Lung (tissue), 12 donors: ENCODE data around the gene MBP. TPM values are rescaled to one million over a fixed set of nuclear protein-coding genes. Genes with fewer than 3 reads are reported as not detected.
A peak's percentile ranks its signal among the peaks of the same experiment; 100 is the strongest.

Experiments
- ATAC-seq: fragments of 200-7000 bp; cut with Tn5 transposase; one replicate; pipeline ENCODE4 v1.9.1; 2020; ENCODE audit warnings: moderate number of reproducible peaks; ENCODE audit not compliant: insufficient read depth, low FRiP score
- DNase-seq, 3 donors: peaks; one replicate each; pipeline ENCODE4 v3.0.0-alpha.2; 2013 to 2017
- H3K27ac ChIP-seq, 2 donors: one replicate each; pipeline ENCODE4 v1.5.1; 2013; ENCODE audit warnings: mild to moderate bottlenecking in 2 of 2, moderate library complexity in 2 of 2, control low read depth in 1 of 2, inconsistent platforms in 1 of 2, low read depth in 1 of 2, low read length in 1 of 2
- H3K27me3 ChIP-seq, 3 donors: one replicate each; pipeline ENCODE4 v1.5.1; 2013; ENCODE audit warnings: low read length in 2 of 3; ENCODE audit not compliant: control insufficient read depth in 3 of 3, insufficient read depth in 3 of 3
- H3K36me3 ChIP-seq, 4 donors: one replicate each; pipeline ENCODE4 v1.5.1; 2013; ENCODE audit warnings: low read length in 4 of 4, mild to moderate bottlenecking in 1 of 4, moderate library complexity in 1 of 4; ENCODE audit not compliant: control insufficient read depth in 4 of 4, insufficient read depth in 4 of 4
- H3K4me1 ChIP-seq, 5 donors: one replicate each; pipeline ENCODE4 v1.5.1; 2013; ENCODE audit warnings: low read length in 5 of 5, mild to moderate bottlenecking in 2 of 5, moderate library complexity in 1 of 5; ENCODE audit not compliant: control insufficient read depth in 5 of 5, insufficient read depth in 5 of 5
- H3K4me3 ChIP-seq: one replicate; pipeline ENCODE4 v1.5.1; 2013; ENCODE audit warnings: mild to moderate bottlenecking, control low read depth, moderate library complexity
- H3K9ac ChIP-seq, 2 donors: one replicate each; pipeline ENCODE4 v1.5.1; 2013; ENCODE audit warnings: low read length in 2 of 2, control low read depth in 1 of 2; ENCODE audit not compliant: insufficient read depth in 1 of 2
- H3K9me3 ChIP-seq, 4 donors: one replicate each; pipeline ENCODE4 v1.5.1; 2013; ENCODE audit warnings: low read length in 3 of 4, mild to moderate bottlenecking in 1 of 4, moderate library complexity in 1 of 4; ENCODE audit not compliant: control insufficient read depth in 4 of 4, insufficient read depth in 3 of 4
- WGBS, 2 donors: extraction: QIAGEN DNeasy Blood & Tissue Kit; methylation state at CpG; one replicate each; pipeline ENCODE4 v1.1.7; 2013; 5-methylcytosine and 5-hydroxymethylcytosine counted together
- polyA plus RNA-seq, 2 donors: library from polyadenylated mRNA; stranded (reverse); fragments of 200-250 nt; gene quantifications; one replicate each; pipeline ENCODE4 v1.2.1, GENCODE V29; 2013
- total RNA-seq, 2 donors: library from RNA; depleted of rRNA in 1 of 2; stranded (reverse); fragments of >200 nt in 1 of 2; gene quantifications; one replicate each; pipeline ENCODE4 v1.2.1, GENCODE V29; 2014 to 2021
- TF ChIP-seq, protein P1 (sequence below): IDR thresholded peaks from 2 replicates; pipeline ENCODE4 v1.5.1; 2012; ENCODE audit warnings: mild to moderate bottlenecking; ENCODE audit errors: control extremely low read depth, extremely low read depth
- donor health status: control.
- donor health status: control.
- donor health status: Bipolar disorder and iron deficiency.
- donor health status: healthy.
- donor health status: DM: yes; HTN: yes; CAD: no.

The MBP gene
- total and polyA plus RNA-seq, 4 donors, result 15.6 to 64.1 (median 30.9) TPM

DNA sequence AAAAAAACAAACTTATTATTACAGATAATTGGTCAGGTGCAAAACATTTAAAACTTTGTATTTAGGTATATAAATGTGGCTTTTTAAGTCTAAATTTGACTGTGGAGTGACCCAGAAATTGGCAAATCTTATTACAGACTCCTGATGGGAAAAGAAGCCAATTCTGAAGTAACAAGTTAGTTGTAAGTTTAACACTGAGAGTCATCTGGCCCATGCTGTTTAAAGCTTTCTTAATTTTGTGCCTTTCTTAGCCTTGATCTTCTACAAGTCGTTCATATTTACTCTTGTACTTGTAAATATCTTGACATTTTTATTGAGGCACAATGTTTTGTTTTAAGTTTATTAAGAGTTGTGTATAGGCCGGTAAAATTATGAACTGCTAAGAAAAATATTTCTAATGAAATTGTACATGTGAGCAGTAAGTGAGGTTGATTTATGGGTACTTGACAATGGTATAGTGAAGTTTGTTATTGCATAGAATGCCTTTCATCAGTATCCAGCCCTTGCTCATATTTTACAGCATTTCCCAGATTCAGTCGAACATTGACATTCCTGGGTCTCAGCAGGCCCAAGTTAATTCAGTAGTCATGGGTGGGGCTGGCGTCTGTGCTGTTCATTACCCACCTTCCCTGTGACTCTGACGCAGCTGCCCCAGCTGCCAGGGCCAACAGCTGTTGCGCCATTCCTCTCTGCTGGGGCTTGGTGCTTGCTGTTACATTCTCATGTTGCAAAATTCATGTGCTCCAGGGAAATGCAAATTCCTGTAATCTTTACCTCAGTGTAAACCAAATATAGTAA is 188.8 kb downstream of the MBP start:
- no peak overlapping the region for H3K9ac ChIP-seq
- H3K4me1 ChIP-seq, result no peaks in the 10 kb centered on the region
- 60 to 66% methylated on average over 6 of the region's 6 CpGs for WGBS, 2 donors
- no peak overlapping the region for H3K27ac ChIP-seq
- ATAC-seq (peak; percentile 58), DNase-seq (peak; percentile 58 to 68 (median 65))
- no peaks in the 10 kb centered on the region for H3K9me3 ChIP-seq
- TF ChIP-seq, protein P1, sequence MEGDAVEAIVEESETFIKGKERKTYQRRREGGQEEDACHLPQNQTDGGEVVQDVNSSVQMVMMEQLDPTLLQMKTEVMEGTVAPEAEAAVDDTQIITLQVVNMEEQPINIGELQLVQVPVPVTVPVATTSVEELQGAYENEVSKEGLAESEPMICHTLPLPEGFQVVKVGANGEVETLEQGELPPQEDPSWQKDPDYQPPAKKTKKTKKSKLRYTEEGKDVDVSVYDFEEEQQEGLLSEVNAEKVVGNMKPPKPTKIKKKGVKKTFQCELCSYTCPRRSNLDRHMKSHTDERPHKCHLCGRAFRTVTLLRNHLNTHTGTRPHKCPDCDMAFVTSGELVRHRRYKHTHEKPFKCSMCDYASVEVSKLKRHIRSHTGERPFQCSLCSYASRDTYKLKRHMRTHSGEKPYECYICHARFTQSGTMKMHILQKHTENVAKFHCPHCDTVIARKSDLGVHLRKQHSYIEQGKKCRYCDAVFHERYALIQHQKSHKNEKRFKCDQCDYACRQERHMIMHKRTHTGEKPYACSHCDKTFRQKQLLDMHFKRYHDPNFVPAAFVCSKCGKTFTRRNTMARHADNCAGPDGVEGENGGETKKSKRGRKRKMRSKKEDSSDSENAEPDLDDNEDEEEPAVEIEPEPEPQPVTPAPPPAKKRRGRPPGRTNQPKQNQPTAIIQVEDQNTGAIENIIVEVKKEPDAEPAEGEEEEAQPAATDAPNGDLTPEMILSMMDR, result no peak
- peaks cover 4 to 16% (median 13%) of the 10 kb centered on the region in 4 donors for H3K36me3 ChIP-seq
- no peak overlapping the region for H3K4me3 ChIP-seq
- no peaks in the 10 kb centered on the region for H3K27me3 ChIP-seq

DNA sequence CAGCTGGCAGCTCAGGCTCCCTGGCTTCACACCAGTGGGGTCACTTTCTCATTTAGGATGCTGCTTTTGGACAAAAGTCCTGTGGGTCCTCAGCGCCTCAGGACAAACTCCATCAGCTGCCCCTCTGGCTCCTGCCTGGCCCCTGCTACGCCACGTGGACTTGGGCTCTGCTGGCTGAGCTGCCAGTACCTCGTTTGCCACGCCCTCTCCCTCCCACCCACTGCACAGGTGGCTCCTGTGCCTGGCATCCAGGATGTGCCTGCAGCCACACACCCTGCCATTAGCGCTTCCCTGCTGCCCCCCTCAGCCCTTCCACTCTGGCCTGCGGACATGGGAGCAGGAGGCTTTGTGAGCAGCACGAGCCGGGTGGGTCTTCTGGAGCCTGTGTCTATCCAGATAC is 191.3 kb downstream of the MBP start:
- 93 to 96% methylated on average over 9 of the region's 9 CpGs for WGBS, 2 donors
- Histone ChIP-seq H3K9me3 (no peaks in the 10 kb centered on the region), H3K4me3 (no peak overlapping the region), H3K9ac (no peak overlapping the region), H3K27me3 (no peaks in the 10 kb centered on the region), H3K4me1 (no peaks in the 10 kb centered on the region), H3K36me3 (peaks cover 11 to 17% (median 14%) of the 10 kb centered on the region in 4 donors), H3K27ac (no peak overlapping the region)
- ATAC-seq (no peak), DNase-seq (no peak)
- TF ChIP-seq, protein P1, result no peak

DNA sequence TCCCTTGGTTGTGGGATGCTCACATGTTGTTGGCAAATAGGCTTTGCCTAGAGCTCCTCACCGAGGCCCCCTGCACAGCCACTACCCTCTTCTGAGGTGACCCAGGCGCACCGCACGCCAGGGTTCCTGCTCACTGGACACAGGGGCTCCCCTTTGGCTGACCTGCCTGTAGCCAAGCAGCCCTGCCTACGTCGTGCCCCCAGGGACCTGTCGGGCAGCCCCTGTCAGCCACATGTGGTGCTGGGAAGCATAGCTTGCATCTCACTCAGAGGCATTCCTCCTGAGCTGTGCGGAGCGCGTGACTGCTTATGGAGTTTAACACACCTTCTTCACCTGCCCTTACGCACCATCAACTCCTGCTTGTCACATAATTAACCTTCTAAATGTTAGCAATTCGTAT is 194.0 kb downstream of the MBP start:
- Histone ChIP-seq H3K36me3 (peaks cover 8 to 22% (median 15%) of the 10 kb centered on the region in 4 donors), H3K9me3 (no peaks in the 10 kb centered on the region), H3K4me3 (no peak overlapping the region), H3K9ac (no peak overlapping the region), H3K4me1 (no peaks in the 10 kb centered on the region), H3K27me3 (no peaks in the 10 kb centered on the region), H3K27ac (no peak overlapping the region)
- DNase-seq, result no peak
- TF ChIP-seq, protein P1, result no peak
- WGBS, 2 donors, result 95 to 97% methylated on average over 12 of the region's 12 CpGs
- ATAC-seq, result no peak
